K562 (cell line): ENCODE results near the gene MLH3. TPM values are rescaled to one million over a fixed set of nuclear protein-coding genes. Genes with fewer than 3 reads are reported as not detected.

ENCODE experiments used
- ARID3B ChIP-seq: fragments of 250-450 bp; sonication (Bioruptor Pico); IDR thresholded peaks from 2 replicates; pipeline ENCODE4 v1.4.0; 2020; ENCODE audit warnings: borderline replicate concordance
- ATF4 ChIP-seq: fragments of 450-650 bp; formaldehyde crosslinking; IDR thresholded peaks from 2 replicates; pipeline ENCODE4 v1.4.0; 2022; ENCODE audit warnings: mild to moderate bottlenecking, moderate library complexity
- CBX8 ChIP-seq: fragments of 200-600 bp; sonication (generic); IDR thresholded peaks from 2 replicates; pipeline ENCODE4 v1.6.1; 2012; ENCODE audit warnings: borderline replicate concordance, mixed run types, low read depth, mild to moderate bottlenecking, moderate library complexity, mixed read lengths, low read length, control low read depth, inconsistent platforms; ENCODE audit not compliant: poor library complexity, severe bottlenecking; ENCODE audit errors: extremely low read depth
- DACH1 ChIP-seq: fragments of 450-650 bp; IDR thresholded peaks from 2 replicates; pipeline ENCODE4 v1.6.1; 2018; ENCODE audit not compliant: partially characterized antibody
- EZH2 ChIP-seq: IDR thresholded peaks from 2 replicates; pipeline ENCODE4 v1.6.1; 2012; ENCODE audit warnings: low read depth, mild to moderate bottlenecking, inconsistent platforms, low read length, borderline replicate concordance
- GTF2A2 ChIP-seq: IDR thresholded peaks from 2 replicates; pipeline ENCODE4 v1.6.1; 2016; ENCODE audit warnings: mild to moderate bottlenecking, missing genetic modification characterization, missing compliant biosample characterization
- KDM5B ChIP-seq: fragments of 200-600 bp; sonication (generic); IDR thresholded peaks from 2 replicates; pipeline ENCODE4 v1.6.1; 2012; ENCODE audit warnings: low read depth, mild to moderate bottlenecking, moderate library complexity, low read length, control low read depth, inconsistent platforms; ENCODE audit not compliant: insufficient replicate concordance
- KLF1 ChIP-seq: fragments of 450-650 bp; IDR thresholded peaks from 2 replicates; pipeline ENCODE4 v1.6.1; 2016; ENCODE audit warnings: missing genetic modification characterization, missing compliant biosample characterization
- NR1H2 ChIP-seq: sonication (generic); formaldehyde crosslinking; IDR thresholded peaks from 2 replicates; pipeline ENCODE4 v1.4.0; 2020; ENCODE audit warnings: mild to moderate bottlenecking, missing genetic modification reagents
- PHF20 ChIP-seq: fragments of 450-650 bp; IDR thresholded peaks from 2 replicates; pipeline ENCODE4 v1.6.1; 2018; ENCODE audit not compliant: partially characterized antibody
- PURB ChIP-seq: sonication (generic); formaldehyde crosslinking; IDR thresholded peaks from 2 replicates; pipeline ENCODE4 v1.9.0; 2021; ENCODE audit warnings: low read depth, mild to moderate bottlenecking, missing genetic modification reagents
- SAP30 ChIP-seq: fragments of 200-600 bp; sonication (generic); IDR thresholded peaks from 2 replicates; pipeline ENCODE4 v1.6.1; 2012; ENCODE audit warnings: borderline replicate concordance, low read depth, mild to moderate bottlenecking, moderate library complexity, low read length, control low read depth, inconsistent platforms; ENCODE audit not compliant: insufficient read depth, poor library complexity, severe bottlenecking
- SOX6 ChIP-seq: fragments of 450-650 bp; IDR thresholded peaks from 2 replicates; pipeline ENCODE4 v1.6.1; 2014; ENCODE audit warnings: mild to moderate bottlenecking
- TFAP4 ChIP-seq: sonication (generic); formaldehyde crosslinking; IDR thresholded peaks from 2 replicates; pipeline ENCODE4 v1.8.0; 2022; ENCODE audit warnings: missing genetic modification reagents, mild to moderate bottlenecking, moderate library complexity, borderline replicate concordance
- YY1 ChIP-seq, 3 experiments: IDR thresholded peaks; 2 replicates each; pipeline ENCODE4 v1.6.1; 2011; ENCODE audit warnings: low read length in 2 of 3, mild to moderate bottlenecking in 2 of 3, moderate library complexity in 2 of 3, borderline replicate concordance in 1 of 3, control low read depth in 1 of 3, low read depth in 1 of 3; ENCODE audit not compliant: insufficient read depth in 3 of 3, insufficient replicate concordance in 2 of 3, control insufficient read depth in 1 of 3, insufficient read length in 1 of 3; ENCODE audit errors: extremely low read depth in 1 of 3
- ZNF134 ChIP-seq: fragments of 250-450 bp; sonication (Bioruptor Pico); conservative IDR thresholded peaks from 2 replicates; pipeline ENCODE4 v1.4.0; 2020
- ZNF174 ChIP-seq: fragments of 250-450 bp; sonication (Bioruptor Pico); IDR thresholded peaks from 2 replicates; pipeline ENCODE4 v1.4.0; 2020; ENCODE audit warnings: mild to moderate bottlenecking
- ZNF197 ChIP-seq: fragments of 200-800 bp; sonication (Bioruptor generic); IDR thresholded peaks from 2 replicates; pipeline ENCODE4 v1.6.1; 2016; ENCODE audit warnings: low read depth, missing genetic modification characterization, missing compliant biosample characterization
- ZNF444 ChIP-seq: fragments of 250-450 bp; sonication (Bioruptor Pico); IDR thresholded peaks from 2 replicates; pipeline ENCODE4 v1.4.0; 2020; ENCODE audit warnings: mild to moderate bottlenecking, moderate library complexity
- ZNF512 ChIP-seq: IDR thresholded peaks from 2 replicates; pipeline ENCODE4 v1.6.1; 2016; ENCODE audit warnings: missing genetic modification characterization, missing compliant biosample characterization
- ZNF644 ChIP-seq: fragments of 200-800 bp; sonication (Bioruptor generic); IDR thresholded peaks from 2 replicates; pipeline ENCODE4 v1.6.1; 2016; ENCODE audit warnings: low read depth, missing genetic modification characterization, missing compliant biosample characterization
- polyA plus RNA-seq, 8 experiments: library from polyadenylated mRNA; depleted of rRNA in 4 of 8; stranded (reverse) in 5 of 8; unstranded in 3 of 8; fragments of >200 nt; fragmentation: Nextera tagmentation in 2 of 8; fragmentation: Illumina TruSeq in 1 of 8; extraction: Ambion mirVana in 2 of 8; extraction: Trizol in 1 of 8; gene quantifications; 2 replicates each; pipeline versions ENCODE4 v1.2.1 to v1.2.3, GENCODE V29; 2011 to 2014; ENCODE audit warnings: inconsistent platforms in 1 of 8, missing spikeins in 1 of 8
- total RNA-seq, 7 experiments: library from RNA; depleted of rRNA in 6 of 7; stranded (reverse); fragments of >200 nt in 6 of 7; fragmentation: Illumina TruSeq in 2 of 7; extraction: Trizol in 2 of 7; gene quantifications; 2 replicates each; pipeline versions ENCODE4 v1.2.1 to v1.2.3, GENCODE V29; 2011 to 2021; ENCODE audit warnings: low replicate concordance in 1 of 7

Gene MLH3
- total and polyA plus RNA-seq, 9 of the 15 experiments (the other 6 are each of a cell fraction or from before 2014, with no cell fraction given), result 5.9 to 15.3 (median 10.7) TPM

GRCh38 chr14:75003250-75004027 lies 47.8 kb downstream of the MLH3 start (continued):
- no peak for TF ChIP-seq ATF4 (CRISPR knock-in tag)
- no peak for TF ChIP-seq ZNF174
- TF ChIP-seq ZNF512 (tag), result no peak
- no peak for TF ChIP-seq ARID3B (CRISPR knock-in tag)
- no peak for TF ChIP-seq ZNF197 (CRISPR knock-in tag)
- TF ChIP-seq ZNF644 (tag), result no peak
- peak in 1 of 3 experiments; percentile 12 for TF ChIP-seq YY1 (IDR thresholded peaks at IDR 0.05; ENCODE audit: borderline replicate concordance in 1 of 3, control insufficient read depth in 1 of 3, extremely low read depth in 1 of 3, insufficient read depth in 3 of 3, insufficient read length in 1 of 3, insufficient replicate concordance in 2 of 3, low read depth in 1 of 3, low read length in 2 of 3)
- no peak for TF ChIP-seq CBX8
- TF ChIP-seq GTF2A2 (tag), result no peak
- no peak for TF ChIP-seq PHF20
- no peak for TF ChIP-seq ZNF134 (CRISPR knock-in tag)
- TF ChIP-seq EZH2, result no peak
- TF ChIP-seq SAP30, result peak; percentile 32
- no peak for TF ChIP-seq SOX6
- no peak for TF ChIP-seq TFAP4 (CRISPR knock-in tag)
- TF ChIP-seq NR1H2 (CRISPR knock-in tag), result no peak
- no peak for TF ChIP-seq KLF1
- no peak for TF ChIP-seq KDM5B
- no peak for TF ChIP-seq ZNF444
- no peak for TF ChIP-seq PURB (CRISPR knock-in tag)
- TF ChIP-seq DACH1, result no peak
